Activated CD8-positive, alpha-beta T cell treated with anti-CD3 and anti-CD28 coated beads for 36 hours (primary cell): ENCODE data around the gene ADCY5. TPM values are rescaled to one million over a fixed set of nuclear protein-coding genes. Genes with fewer than 3 reads are reported as not detected.

ENCODE experiments used
- ATAC-seq: fragments of 200-7000 bp; cut with Tn5 transposase; one replicate; pipeline ENCODE4 v1.10.0; 2021; ENCODE audit warnings: mild to moderate bottlenecking, moderate library complexity
- CTCF ChIA-PET: fragments of 350-600 bp; sonication (Branson Sonifier 250); formaldehyde crosslinking; loops from one replicate; lab custom pipeline; 2021; ENCODE audit warnings: antibody characterized with exemption; lab: Charles Lee
- POLR2A ChIA-PET: fragments of 350-600 bp; sonication (Branson Sonifier 250); formaldehyde crosslinking; loops from one replicate; lab custom pipeline; 2021; ENCODE audit warnings: antibody characterized with exemption; lab: Charles Lee
- DNase-seq: peaks from one replicate; pipeline ENCODE4 v3.0.0-alpha.2; 2020
- H3K27ac Mint-ChIP-seq: one replicate; pipeline ENCODE4 v1.8.0; 2021; ENCODE audit warnings: mild to moderate bottlenecking, mixed read lengths
- H3K27me3 Mint-ChIP-seq: one replicate; pipeline ENCODE4 v1.8.0; 2021; ENCODE audit warnings: mixed read lengths
- H3K36me3 Mint-ChIP-seq: one replicate; pipeline ENCODE4 v1.8.0; 2021; ENCODE audit warnings: low read depth, mixed read lengths
- H3K4me1 Mint-ChIP-seq: one replicate; pipeline ENCODE4 v1.8.0; 2021; ENCODE audit warnings: low read depth, mixed read lengths
- H3K4me3 Mint-ChIP-seq: one replicate; pipeline ENCODE4 v1.8.0; 2021; ENCODE audit warnings: mild to moderate bottlenecking, moderate library complexity, mixed read lengths
- H3K9me3 Mint-ChIP-seq: one replicate; pipeline ENCODE4 v1.8.0; 2021; ENCODE audit warnings: mixed read lengths
- CTCF ChIP-seq: fragments of 200-600 bp; IDR thresholded peaks from one replicate; pipeline ENCODE4 v1.8.0; 2022; ENCODE audit warnings: antibody characterized with exemption, mild to moderate bottlenecking
- intact Hi-C: fragments of 100-400 bp; cut with micrococcal nuclease; formaldehyde crosslinking; loops from one replicate; pipeline ENCODE4 v1.10.0; 2022
- total RNA-seq, 2 experiments: library from RNA; stranded (reverse); gene quantifications; one replicate each; pipeline ENCODE4 v1.2.3, GENCODE V29; 2021

The ADCY5 gene
- total RNA-seq, 2 experiments from 2014 or later, result not detected

- DNase-seq (no peak), ATAC-seq (no peak)
- TF ChIP-seq CTCF, result no peak
- Mint-ChIP-seq H3K36me3 (no peaks in the 10 kb centered on the region), H3K4me3 (no peak overlapping the region), H3K27me3 (peaks cover 15% of the 10 kb centered on the region), H3K27ac (no peak overlapping the region), H3K9me3 (no peaks in the 10 kb centered on the region), H3K4me1 (no peaks in the 10 kb centered on the region)
- POLR2A ChIA-PET, result no interaction called here
- CTCF ChIA-PET, result no interaction called here
- intact Hi-C loops, result no loop called here
These were observed 64.6 kb downstream of the ADCY5 start for GRCh38 chr3:123384256-123384655.

DNA sequence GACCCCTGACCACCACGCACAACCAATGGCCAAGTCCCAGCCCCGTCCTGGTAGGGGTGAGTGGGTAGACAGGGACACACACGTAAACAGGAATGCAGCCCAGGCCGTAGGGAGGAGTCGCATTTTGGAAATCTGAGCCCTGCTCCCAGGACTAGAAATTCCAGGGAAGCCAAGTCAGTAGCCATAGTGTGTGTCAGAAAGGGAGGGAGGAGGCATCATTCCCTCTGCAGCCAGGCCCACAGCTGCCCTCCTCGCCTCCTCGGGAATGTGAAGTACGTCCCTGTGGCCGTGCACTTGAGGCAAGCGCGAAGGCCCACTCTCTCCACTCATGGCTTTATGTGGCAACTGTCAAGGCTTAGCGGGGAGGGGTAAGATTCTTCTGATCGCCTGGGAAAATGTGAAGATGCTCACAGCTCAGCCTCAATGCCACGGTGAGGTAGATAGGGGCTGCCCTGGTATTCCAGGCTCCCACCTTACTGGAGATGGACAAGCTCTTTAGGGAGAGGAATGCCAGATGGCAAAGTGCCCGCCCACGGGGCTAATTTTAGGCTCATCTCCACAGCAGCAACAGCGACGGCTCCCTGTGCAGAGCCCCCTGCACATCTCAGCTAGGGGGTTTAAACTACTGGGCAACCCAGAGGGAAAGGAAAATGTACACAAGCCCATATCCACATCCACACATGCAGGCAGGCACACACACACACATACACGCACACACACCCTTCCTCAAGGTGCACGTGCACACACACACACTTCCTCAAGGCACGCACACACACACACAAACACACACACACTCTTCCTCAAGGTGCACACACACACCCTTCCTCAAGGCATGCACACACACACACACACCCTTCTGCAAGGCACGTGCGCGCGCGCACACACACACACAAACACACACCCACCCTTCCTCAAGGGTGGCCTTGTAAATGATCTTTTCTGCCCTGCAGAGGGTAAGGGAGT lies 65.5 kb downstream of the ADCY5 start:
- Mint-ChIP-seq H3K4me3 (no peak overlapping the region), H3K9me3 (no peaks in the 10 kb centered on the region), H3K36me3 (no peaks in the 10 kb centered on the region), H3K27ac (no peak overlapping the region), H3K4me1 (no peaks in the 10 kb centered on the region), H3K27me3 (peaks cover 15% of the 10 kb centered on the region)
- CTCF ChIA-PET, result no interaction called here
- POLR2A ChIA-PET, result no interaction called here
- no peak for TF ChIP-seq CTCF
- DNase-seq, result no peak
- intact Hi-C loops, result no loop called here
- no peak for ATAC-seq

GRCh38 chr3:123380261-123380660 lies 68.6 kb downstream of the ADCY5 start:
- POLR2A ChIA-PET, result no interaction called here
- no peak overlapping the region for H3K4me3 Mint-ChIP-seq
- no peak for ATAC-seq
- TF ChIP-seq CTCF, result no peak
- H3K9me3 Mint-ChIP-seq, result no peaks in the 10 kb centered on the region
- CTCF ChIA-PET, result no interaction called here
- DNase-seq, result no peak
- intact Hi-C loops, result no loop called here
- H3K27ac Mint-ChIP-seq, result no peak overlapping the region
- no peaks in the 10 kb centered on the region for H3K36me3 Mint-ChIP-seq
- peaks cover 7% of the 10 kb centered on the region for H3K27me3 Mint-ChIP-seq
- H3K4me1 Mint-ChIP-seq, result no peaks in the 10 kb centered on the region

GRCh38 chr3:123379041-123379830 lies 69.7 kb downstream of the ADCY5 start:
- Mint-ChIP-seq H3K4me3 (no peak overlapping the region), H3K36me3 (no peaks in the 10 kb centered on the region), H3K27ac (no peak overlapping the region), H3K4me1 (no peaks in the 10 kb centered on the region), H3K9me3 (no peaks in the 10 kb centered on the region), H3K27me3 (peaks cover 5% of the 10 kb centered on the region)
- ATAC-seq, result no peak
- POLR2A ChIA-PET, result no interaction called here
- CTCF ChIA-PET, result no interaction called here
- DNase-seq, result no peak
- intact Hi-C loops, result no loop called here
- no peak for TF ChIP-seq CTCF
